Measurements from ENCODE around the gene ATP8B1. TPM values are rescaled to one million over a fixed set of nuclear protein-coding genes. Genes with fewer than 3 reads are reported as not detected.

The ATP8B1 gene
- total and polyA plus RNA-seq, 2 donors (not counting 3 experiments of a cell fraction or from before 2014, with no cell fraction given), result 49.3 to 100 TPM

GRCh38 chr18:57771626-57772025 is 31.5 kb downstream of the ATP8B1 start:
- DNase-seq (ENCODE audit: low read depth, low spot score), result no peak
- H3K9ac ChIP-seq (replicated peaks; ENCODE audit: extremely low read depth, insufficient read depth, low read length), result no peak overlapping the region
- H3K79me2 ChIP-seq (ENCODE audit: control insufficient read depth, insufficient read depth, low read length), result peaks cover 46% of the 10 kb centered on the region
- H2AFZ ChIP-seq (ENCODE audit: low read depth, low read length), result no peak overlapping the region
- H4K20me1 ChIP-seq (replicated peaks; ENCODE audit: control insufficient read depth, extremely low read depth, insufficient read depth, low read length), result no peaks in the 10 kb centered on the region
- POLR2A ChIA-PET, result interaction anchor here (0.6 to 1.4 kb wide), 3 partner anchors 9 to 80 kb away, joined by 3 to 5 read pairs (median 3); no protein-coding TSS in a partner anchor
- no peak for TF ChIP-seq MYC (IDR thresholded peaks at IDR 0.05; ENCODE audit: low read depth, low read length)
- TF ChIP-seq MAX (IDR thresholded peaks at IDR 0.05; ENCODE audit: insufficient read depth, insufficient read length), result no peak
- TF ChIP-seq CTCF (IDR thresholded peaks at IDR 0.05; ENCODE audit: extremely low read depth in 1 of 2, insufficient read depth in 1 of 2, low read depth in 1 of 2, low read length in 2 of 2), result no peak
- TF ChIP-seq POLR2A (IDR thresholded peaks at IDR 0.05; ENCODE audit: low read depth, low read length), result no peak
- TF ChIP-seq EZH2 (IDR thresholded peaks at IDR 0.05; ENCODE audit: borderline replicate concordance, low read depth, low read length, severe bottlenecking), result no peak
- TF ChIP-seq GATA2 (IDR thresholded peaks at IDR 0.05; ENCODE audit: insufficient read depth, insufficient read length, low read depth, low read length), result no peak
- no peak for TF ChIP-seq JUN (IDR thresholded peaks at IDR 0.05; ENCODE audit: borderline replicate concordance, insufficient read depth, insufficient read length, low read depth)
- TF ChIP-seq FOS (IDR thresholded peaks at IDR 0.05; ENCODE audit: borderline replicate concordance, insufficient read depth, low read length), result no peak
- TF ChIP-seq POLR2AphosphoS5 (IDR thresholded peaks at IDR 0.05; ENCODE audit: insufficient read depth, low read depth, low read length), result no peak
- dilution Hi-C loops (cut with MboI; ENCODE audit: extremely low pct_ligation_motif_present, low sequenced_read_pairs), result no loop called here
- intact Hi-C loops (cut with micrococcal nuclease), result loop anchor here (1.0 kb wide), 1 partner anchor 9 kb away; no protein-coding TSS in a partner anchor
- no peak for FAIRE-seq
- H3K4me3 ChIP-seq (replicated peaks in 1 of 3; ENCODE audit: insufficient read depth in 1 of 3, low read depth in 1 of 3, low read length in 3 of 3), result no peak overlapping the region
- TSS peak; percentile 54 for BruUV-seq (replicated peaks)
- peak overlapping the region; percentile 27 for H3K4me2 ChIP-seq (ENCODE audit: insufficient read depth, low read length)
- peak overlapping the region; percentile 27 for H3K27ac ChIP-seq (ENCODE audit: insufficient read depth, low read depth, low read length)
- H3K9me1 ChIP-seq (replicated peaks; ENCODE audit: control insufficient read depth, extremely low read depth, insufficient read depth, low read length), result no peaks in the 10 kb centered on the region
- no peaks in the 10 kb centered on the region for H3K9me3 ChIP-seq (replicated peaks; ENCODE audit: control insufficient read depth, insufficient read depth, low read length)
- CTCF ChIA-PET, result interaction anchor here (0.7 to 1.3 kb wide), 7 partner anchors 9 to 103 kb away, joined by 3 to 4 read pairs (median 4); no protein-coding TSS in a partner anchor
- peaks cover 48% of the 10 kb centered on the region for H3K4me1 ChIP-seq (ENCODE audit: control insufficient read depth, extremely low read depth, insufficient read depth, low read length)
- H3K36me3 ChIP-seq (ENCODE audit: control insufficient read depth in 2 of 2, extremely low read depth in 1 of 2, insufficient read depth in 2 of 2, low read length in 2 of 2), result peaks cover 0 to 2% of the 10 kb centered on the region in 2 experiments
- H3K27me3 ChIP-seq (ENCODE audit: control insufficient read depth in 2 of 2, insufficient read depth in 2 of 2, low read length in 2 of 2), result no peaks in the 10 kb centered on the region

All from endothelial cell of umbilical vein (primary cell).